ENCODE results near the gene HMGCLL1. TPM values are rescaled to one million over a fixed set of nuclear protein-coding genes. Genes with fewer than 3 reads are reported as not detected.

HMGCLL1 gene
- total RNA-seq, 1 experiment from 2014 or later: 0.11 TPM

GRCh38 chr6:55569638-55570037 is 9.4 kb downstream of the HMGCLL1 start (continued):
- TF ChIP-seq ATF6 (CRISPR knock-in tag; IDR thresholded peaks at IDR 0.05): no peak
- TF ChIP-seq ZNF671 (CRISPR knock-in tag; IDR thresholded peaks at IDR 0.05): no peak
- no peak for TF ChIP-seq ZNF121 (CRISPR knock-in tag; IDR thresholded peaks at IDR 0.05)
- TF ChIP-seq MXD4 (CRISPR knock-in tag; IDR thresholded peaks at IDR 0.05; ENCODE audit: borderline replicate concordance): no peak
- TF ChIP-seq MLX (CRISPR knock-in tag; IDR thresholded peaks at IDR 0.05): no peak

GRCh38 chr6:55568808-55569439 is 10.1 kb downstream of the HMGCLL1 start:
- TF ChIP-seq E2F5 (CRISPR knock-in tag; IDR thresholded peaks at IDR 0.05) (no peak), E2F1 (CRISPR knock-in tag; IDR thresholded peaks at IDR 0.05) (no peak), FOXJ3 (CRISPR knock-in tag; IDR thresholded peaks at IDR 0.05; ENCODE audit: borderline replicate concordance) (no peak), CREM (CRISPR knock-in tag; IDR thresholded peaks at IDR 0.05) (no peak)
- CTCF ChIA-PET: no interaction called here
- DNase-seq (ENCODE audit: low spot score): no peak
- Mint-ChIP-seq H3K4me1 (peaks cover 6% of the 10 kb centered on the region), H3K4me3 (no peak overlapping the region), H3K9me3 (peaks cover 14% of the 10 kb centered on the region), H3K27me3 (ENCODE audit: low read depth) (no peaks in the 10 kb centered on the region), H3K27ac (no peak overlapping the region), H3K36me3 (peaks cover 5% of the 10 kb centered on the region)
- POLR2A ChIA-PET: no interaction called here
- no peak for ATAC-seq

GRCh38 chr6:55567558-55567957 is 11.4 kb downstream of the HMGCLL1 start:
- peaks cover 6% of the 10 kb centered on the region for H3K4me1 Mint-ChIP-seq
- CTCF ChIA-PET: no interaction called here
- peaks cover 3% of the 10 kb centered on the region; the same call in 1 of the 2 replicates for H3K9me3 Mint-ChIP-seq
- POLR2A ChIA-PET: no interaction called here
- H3K36me3 Mint-ChIP-seq: no peaks in the 10 kb centered on the region
- no peaks in the 10 kb centered on the region for H3K27me3 Mint-ChIP-seq (ENCODE audit: low read depth)
- H3K27ac Mint-ChIP-seq: no peak overlapping the region
- TF ChIP-seq ZNF425 (CRISPR knock-in tag; conservative IDR thresholded peaks at IDR 0.05): no peak
- no peak for TF ChIP-seq STAT6 (CRISPR knock-in tag; conservative IDR thresholded peaks at IDR 0.05; ENCODE audit: low read depth)
- TF ChIP-seq IRF1 (CRISPR knock-in tag; IDR thresholded peaks at IDR 0.05): no peak
- no peak for TF ChIP-seq PREB (CRISPR knock-in tag; IDR thresholded peaks at IDR 0.05; ENCODE audit: borderline replicate concordance)
- TF ChIP-seq RORB (CRISPR knock-in tag; IDR thresholded peaks at IDR 0.05): no peak
- ATAC-seq: no peak
- no peak overlapping the region for H3K4me3 Mint-ChIP-seq
- DNase-seq (ENCODE audit: low spot score): no peak

Measured in WTC11 (cell line).